Measurements from ENCODE around the gene ACTL7B.
"Not testable (repeated sequence)": the region's sequence is repeated elsewhere in the genome, so short reads cannot be mapped to it uniquely, and the experiment has no call there.

Gene ACTL7B

GRCh38 chr9:108845507-108845906, 10.3 kb downstream of the ACTL7B start:
- no peak overlapping the region for H3K4me3 ChIP-seq (ENCODE audit: low read length)
- DNase-seq (ENCODE audit: low read depth): no peak
- TF ChIP-seq CTCF (IDR thresholded peaks at IDR 0.05; ENCODE audit: insufficient read depth, low read depth, low read length, missing control alignments): no peak

GRCh38 chr9:108844856-108845255, 10.9 kb downstream of the ACTL7B start:
- no peak for TF ChIP-seq CTCF (IDR thresholded peaks at IDR 0.05; ENCODE audit: insufficient read depth, low read depth, low read length, missing control alignments)
- peak; percentile 61 for DNase-seq (ENCODE audit: low read depth)
- H3K4me3 ChIP-seq (ENCODE audit: low read length): no peak overlapping the region

- H3K4me3 ChIP-seq (ENCODE audit: low read length): no peak overlapping the region
- TF ChIP-seq CTCF (IDR thresholded peaks at IDR 0.05; ENCODE audit: insufficient read depth, low read depth, low read length, missing control alignments): no peak
- DNase-seq (ENCODE audit: low read depth): no peak
Observed at GRCh38 chr9:108844391-108844790, 11.4 kb downstream of the ACTL7B start.

GRCh38 chr9:108842610-108843295, 13.0 kb downstream of the ACTL7B start:
- no peak for TF ChIP-seq CTCF (IDR thresholded peaks at IDR 0.05; ENCODE audit: insufficient read depth, low read depth, low read length, missing control alignments)
- no peak for DNase-seq (ENCODE audit: low read depth)
- no peak overlapping the region for H3K4me3 ChIP-seq (ENCODE audit: low read length)

- H3K4me3 ChIP-seq (ENCODE audit: low read length); DNase-seq (ENCODE audit: low read depth): not testable (repeated sequence)
Observed at GRCh38 chr9:108839561-108839960, 16.2 kb downstream of the ACTL7B start.

- peak; percentile 95 for DNase-seq (ENCODE audit: low read depth)
- H3K4me3 ChIP-seq (ENCODE audit: low read length): no peak overlapping the region
Observed at GRCh38 chr9:108838017-108838416, 17.8 kb downstream of the ACTL7B start.

GRCh38 chr9:108837530-108837929, 18.3 kb downstream of the ACTL7B start:
- no peak overlapping the region for H3K4me3 ChIP-seq (ENCODE audit: low read length)
- peak; percentile 91 for DNase-seq (ENCODE audit: low read depth)
- TF ChIP-seq CTCF (IDR thresholded peaks at IDR 0.05; ENCODE audit: insufficient read depth, low read depth, low read length, missing control alignments): no peak

More at GRCh38 chr9:108838017-108838416, 17.8 kb downstream of the ACTL7B start:
- no peak for TF ChIP-seq CTCF (IDR thresholded peaks at IDR 0.05; ENCODE audit: insufficient read depth, low read depth, low read length, missing control alignments)
